ENCODE measurements around the gene BAX.

The BAX gene

GRCh38 chr19:48955308-48955958 is 758 bp downstream of the BAX start:
- H3K4me3 ChIP-seq (replicated peaks in 1 of 2; ENCODE audit: low read depth in 2 of 2, low read length in 2 of 2) = peak overlapping the region; percentile 97
- TF ChIP-seq CTCF (IDR thresholded peaks at IDR 0.05; ENCODE audit: low read depth, low read length) = no peak
- DNase-seq (ENCODE audit: low read depth in 2 of 2) = no peak

GRCh38 chr19:48958006-48958405 is 3.3 kb downstream of the BAX start:
- DNase-seq (ENCODE audit: low read depth in 2 of 2) = no peak
- no peak overlapping the region for H3K4me3 ChIP-seq (replicated peaks in 1 of 2; ENCODE audit: low read depth in 2 of 2, low read length in 2 of 2)
- no peak for TF ChIP-seq CTCF (IDR thresholded peaks at IDR 0.05; ENCODE audit: low read depth, low read length)

- no peak for TF ChIP-seq CTCF (IDR thresholded peaks at IDR 0.05; ENCODE audit: low read depth, low read length)
- no peak for DNase-seq (ENCODE audit: low read depth in 2 of 2)
- H3K4me3 ChIP-seq (replicated peaks in 1 of 2; ENCODE audit: low read depth in 2 of 2, low read length in 2 of 2) = no peak overlapping the region
These were observed 4.9 kb downstream of the BAX start for GRCh38 chr19:48959341-48960239.

- no peak for TF ChIP-seq CTCF (IDR thresholded peaks at IDR 0.05; ENCODE audit: low read depth, low read length)
- no peak overlapping the region for H3K4me3 ChIP-seq (replicated peaks in 1 of 2; ENCODE audit: low read depth in 2 of 2, low read length in 2 of 2)
- DNase-seq (ENCODE audit: low read depth in 2 of 2) = no peak
These were observed 6.5 kb downstream of the BAX start for GRCh38 chr19:48961051-48961649.

- no peak for TF ChIP-seq CTCF (IDR thresholded peaks at IDR 0.05; ENCODE audit: low read depth, low read length)
- no peak for DNase-seq (ENCODE audit: low read depth in 2 of 2)
- no peak overlapping the region for H3K4me3 ChIP-seq (replicated peaks in 1 of 2; ENCODE audit: low read depth in 2 of 2, low read length in 2 of 2)
These were observed 7.0 kb downstream of the BAX start for GRCh38 chr19:48961673-48962028.

GRCh38 chr19:48962029-48962848 is 7.6 kb downstream of the BAX start:
- no peak overlapping the region for H3K4me3 ChIP-seq (replicated peaks in 1 of 2; ENCODE audit: low read depth in 2 of 2, low read length in 2 of 2)
- no peak for TF ChIP-seq CTCF (IDR thresholded peaks at IDR 0.05; ENCODE audit: low read depth, low read length)
- peak; percentile 48 to 56 for DNase-seq (ENCODE audit: low read depth in 2 of 2)

Measured in cardiac fibroblast (primary cell).